ENCODE data around the gene GKN2. TPM values are rescaled to one million over a fixed set of nuclear protein-coding genes. Genes with fewer than 3 reads are reported as not detected.
"Not testable (repeated sequence)": the region's sequence is repeated elsewhere in the genome, so short reads cannot be mapped to it uniquely, and the experiment has no call there.

GKN2 gene
- total and polyA plus RNA-seq, 11 donors: not detected

DNA sequence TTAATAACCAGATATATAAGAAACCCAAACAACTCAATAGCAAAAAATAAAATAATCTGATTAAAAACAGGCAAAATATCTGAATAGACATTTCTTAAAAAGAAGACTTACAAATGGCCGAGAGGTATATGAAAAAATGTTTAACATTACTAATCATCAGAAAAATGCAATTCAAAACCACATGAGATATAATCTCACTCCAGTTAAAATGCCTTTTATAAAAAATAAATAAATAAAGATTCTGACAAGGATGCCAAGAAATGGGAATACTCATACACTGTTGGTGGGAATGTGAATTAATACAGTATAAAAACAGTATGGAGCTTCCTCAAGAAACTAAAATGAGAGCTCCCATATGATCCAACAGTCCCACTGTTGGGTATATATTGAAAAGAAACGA is 47.6 kb downstream of the GKN2 start:
- Histone ChIP-seq H3K27ac (no peak overlapping the region), H3K4me3 (no peak overlapping the region), H3K27me3 (no peaks in the 10 kb centered on the region), H3K4me1 (peaks cover 0 to 29% (median 8%) of the 10 kb centered on the region in 12 donors), H3K36me3 (no peaks in the 10 kb centered on the region), H3K9me3 (peaks cover 0 to 31% (median 11%) of the 10 kb centered on the region in 12 donors)
- ATAC-seq: no peak
- intact Hi-C loops (cut with DNase I): loop anchor here in 2 of 10 donors (5.0 kb wide), 2 partner anchors 63 to 438 kb away; partner anchors contain the start of genes APLF (in 1 of the 2) and FBXO48 (in 1 of the 2)
- TF ChIP-seq POLR2A (IDR thresholded peaks at IDR 0.05): no peak
- TF ChIP-seq, protein P1, sequence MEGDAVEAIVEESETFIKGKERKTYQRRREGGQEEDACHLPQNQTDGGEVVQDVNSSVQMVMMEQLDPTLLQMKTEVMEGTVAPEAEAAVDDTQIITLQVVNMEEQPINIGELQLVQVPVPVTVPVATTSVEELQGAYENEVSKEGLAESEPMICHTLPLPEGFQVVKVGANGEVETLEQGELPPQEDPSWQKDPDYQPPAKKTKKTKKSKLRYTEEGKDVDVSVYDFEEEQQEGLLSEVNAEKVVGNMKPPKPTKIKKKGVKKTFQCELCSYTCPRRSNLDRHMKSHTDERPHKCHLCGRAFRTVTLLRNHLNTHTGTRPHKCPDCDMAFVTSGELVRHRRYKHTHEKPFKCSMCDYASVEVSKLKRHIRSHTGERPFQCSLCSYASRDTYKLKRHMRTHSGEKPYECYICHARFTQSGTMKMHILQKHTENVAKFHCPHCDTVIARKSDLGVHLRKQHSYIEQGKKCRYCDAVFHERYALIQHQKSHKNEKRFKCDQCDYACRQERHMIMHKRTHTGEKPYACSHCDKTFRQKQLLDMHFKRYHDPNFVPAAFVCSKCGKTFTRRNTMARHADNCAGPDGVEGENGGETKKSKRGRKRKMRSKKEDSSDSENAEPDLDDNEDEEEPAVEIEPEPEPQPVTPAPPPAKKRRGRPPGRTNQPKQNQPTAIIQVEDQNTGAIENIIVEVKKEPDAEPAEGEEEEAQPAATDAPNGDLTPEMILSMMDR (IDR thresholded peaks at IDR 0.05): no peak
- no peak for DNase-seq
- 88 to 95% (median 94%) methylated on average over 2 of the region's 2 CpGs for WGBS, 4 donors

DNA sequence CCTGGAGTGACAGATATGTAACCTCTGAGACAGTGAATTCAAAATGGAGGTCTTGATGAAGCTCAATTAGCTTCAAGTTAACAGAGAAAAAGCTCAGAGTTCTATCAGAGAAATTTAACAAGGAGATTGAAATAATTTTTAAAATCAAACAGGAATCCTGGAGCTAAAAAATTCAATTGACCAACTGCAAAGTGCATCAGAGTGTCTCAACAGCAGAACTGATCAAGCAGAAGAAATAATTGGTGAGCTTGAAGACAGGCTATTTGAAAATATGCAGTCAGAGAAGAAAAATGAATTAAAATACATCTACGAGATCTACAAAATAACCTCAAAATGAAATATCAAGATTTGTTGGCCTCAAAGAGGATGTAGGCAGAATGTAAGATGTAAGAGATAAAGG is 51.1 kb downstream of the GKN2 start:
- Histone ChIP-seq H3K9me3 (peaks cover 0 to 31% (median 11%) of the 10 kb centered on the region in 12 donors), H3K4me1 (no peaks in the 10 kb centered on the region), H3K36me3 (no peaks in the 10 kb centered on the region), H3K27ac (no peak overlapping the region), H3K4me3 (no peak overlapping the region), H3K27me3 (peaks cover 0 to 22% (median 0%) of the 10 kb centered on the region in 9 donors)
- 87 to 97% (median 93%) methylated on average over 1 of the region's 1 CpG for WGBS, 4 donors
- DNase-seq: no peak
- no peak for ATAC-seq
- intact Hi-C loops (cut with DNase I): no loop called here
- TF ChIP-seq POLR2A (IDR thresholded peaks at IDR 0.05): no peak
- TF ChIP-seq, protein P1 (IDR thresholded peaks at IDR 0.05): no peak

DNA sequence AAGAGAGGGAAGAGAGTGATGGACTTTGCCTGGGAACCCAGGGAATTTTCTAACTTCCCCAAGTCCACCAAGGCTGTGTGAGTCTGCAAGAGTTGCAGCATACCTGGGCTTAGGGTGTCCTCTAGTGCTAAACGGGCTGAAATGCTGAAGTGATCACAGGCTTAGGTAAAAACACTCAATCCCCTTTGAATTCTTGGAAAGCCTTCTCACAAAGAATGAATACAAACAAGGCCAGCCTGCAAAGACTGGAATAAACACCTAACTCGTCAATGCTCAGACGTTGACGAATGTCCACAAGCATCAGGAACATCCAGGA is 51.5 kb downstream of the GKN2 start:
- H3K36me3 ChIP-seq: no peaks in the 10 kb centered on the region
- intact Hi-C loops (cut with DNase I): no loop called here
- no peak overlapping the region for H3K4me3 ChIP-seq
- no peaks in the 10 kb centered on the region for H3K4me1 ChIP-seq
- WGBS, 4 donors: 83 to 87% (median 84%) methylated on average over 4 of the region's 4 CpGs
- ATAC-seq (no peak), DNase-seq (no peak)
- no peak overlapping the region for H3K27ac ChIP-seq
- H3K27me3 ChIP-seq: peaks cover 0 to 22% (median 0%) of the 10 kb centered on the region in 9 donors
- H3K9me3 ChIP-seq: peaks cover 0 to 31% (median 11%) of the 10 kb centered on the region in 12 donors
- TF ChIP-seq, protein P1 (IDR thresholded peaks at IDR 0.05): no peak
- no peak for TF ChIP-seq POLR2A (IDR thresholded peaks at IDR 0.05)

DNA sequence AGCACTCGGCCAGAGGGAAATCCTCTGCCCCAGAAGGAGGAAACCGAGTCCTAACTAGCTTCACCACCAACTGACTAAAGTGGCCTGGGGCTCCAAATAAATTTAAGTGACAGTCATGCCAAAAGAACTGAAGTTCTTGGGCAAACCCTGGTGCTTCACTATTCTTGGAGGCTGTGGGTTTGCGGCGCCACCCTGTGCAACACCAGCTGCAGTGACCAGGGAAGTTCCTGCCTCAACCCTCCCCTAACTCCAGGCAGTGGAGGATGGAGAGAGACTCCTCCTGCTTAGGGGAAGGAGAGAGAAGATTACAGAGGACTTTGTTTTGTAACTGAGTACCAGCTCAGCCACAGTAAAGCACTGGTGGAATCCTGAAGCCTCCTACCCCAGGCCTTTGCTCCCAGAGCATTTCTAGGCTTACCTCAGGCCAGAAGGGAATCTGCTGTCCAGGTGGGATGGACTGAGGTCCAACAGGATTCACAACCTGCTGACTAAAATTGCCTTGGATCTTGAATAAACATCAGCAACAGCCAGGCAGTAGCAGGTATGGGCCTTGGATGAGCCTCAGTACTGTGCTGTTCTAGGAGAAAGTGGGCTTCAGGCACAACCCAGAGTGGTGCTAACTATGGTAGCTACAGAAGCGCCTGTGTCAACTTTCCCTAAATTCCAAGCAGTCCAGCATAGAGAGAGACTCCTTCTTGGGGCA is 52.0 kb downstream of the GKN2 start:
- ATAC-seq (no peak), DNase-seq (no peak)
- no peak overlapping the region for H3K4me3 ChIP-seq
- H3K4me1 ChIP-seq: no peaks in the 10 kb centered on the region
- no peaks in the 10 kb centered on the region for H3K36me3 ChIP-seq
- H3K27ac ChIP-seq: no peak overlapping the region
- H3K9me3 ChIP-seq: peaks cover 0 to 31% (median 11%) of the 10 kb centered on the region in 12 donors
- TF ChIP-seq, protein P1 (IDR thresholded peaks at IDR 0.05): no peak
- no peak for TF ChIP-seq POLR2A (IDR thresholded peaks at IDR 0.05)
- 86 to 94% (median 91%) methylated on average over 4 to 5 of the region's 5 CpGs for WGBS, 4 donors
- peaks cover 0 to 22% (median 0%) of the 10 kb centered on the region in 9 donors for H3K27me3 ChIP-seq
- intact Hi-C loops (cut with DNase I): no loop called here

DNA sequence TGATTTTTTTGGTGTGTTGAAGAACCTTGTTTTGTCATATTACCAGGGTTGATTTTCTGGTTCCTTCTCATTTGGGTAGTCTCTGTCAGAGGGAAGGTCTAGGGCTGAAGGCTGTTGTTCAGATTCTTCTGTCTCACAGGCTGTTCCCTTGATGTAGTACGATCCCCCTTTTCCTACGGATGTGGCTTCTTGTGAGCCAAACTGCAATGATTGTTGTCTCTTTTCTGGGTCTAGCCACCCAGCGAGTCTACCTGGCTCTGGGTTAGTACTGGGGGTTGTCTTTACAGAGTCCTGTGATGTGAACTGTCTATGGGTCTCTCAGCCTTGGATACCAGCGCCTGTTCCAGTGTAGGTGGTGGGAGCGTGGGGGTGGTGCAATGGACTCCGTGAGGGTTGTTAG is 56.7 kb downstream of the GKN2 start:
- H3K9me3 ChIP-seq; H3K36me3 ChIP-seq; H3K27ac ChIP-seq; DNase-seq; ATAC-seq; intact Hi-C loops (cut with DNase I); H3K4me1 ChIP-seq; H3K4me3 ChIP-seq: not testable (repeated sequence)
- 92 to 99% (median 97%) methylated on average over 6 of the region's 6 CpGs for WGBS, 4 donors
- peaks cover 0 to 32% (median 0%) of the 10 kb centered on the region in 9 donors for H3K27me3 ChIP-seq

Data from heart left ventricle (tissue), 16 donors.